ENCODE results near the gene NSMCE1.

GRCh38 chr16:27204312-27204915 lies 64.2 kb downstream of the NSMCE1 start:
- no peak for TF ChIP-seq CTCF (IDR thresholded peaks at IDR 0.05; ENCODE audit: low read length)
- no peak for TF ChIP-seq EZH2 (optimal IDR thresholded peaks at IDR 0.05; ENCODE audit: low read depth, low read length)
- no peak for TF ChIP-seq EZH2phosphoT487 (IDR thresholded peaks at IDR 0.05; ENCODE audit: low read length)
